GM23338 (cell line): ENCODE data around the gene ZNF366. TPM values are rescaled to one million over a fixed set of nuclear protein-coding genes. Genes with fewer than 3 reads are reported as not detected.

Source experiments
- ATAC-seq: fragments of 200-7000 bp; cut with Tn5 transposase; 3 replicates; pipeline ENCODE4 v1.9.1; 2020
- DNase-seq: peaks from one replicate; pipeline ENCODE4 v3.0.0-alpha.2; 2015; ENCODE audit warnings: low spot score
- H2AFZ ChIP-seq: fragments of 200-600 bp; sonication (generic); 2 replicates; pipeline ENCODE4 v1.8.0; 2016; ENCODE audit warnings: antibody characterized with exemption, mild to moderate bottlenecking, moderate library complexity
- H3F3A ChIP-seq: fragments of 200-600 bp; sonication (generic); replicated peaks from 2 replicates; pipeline ENCODE4 v1.8.0; 2017; ENCODE audit warnings: antibody characterized with exemption, mixed run types, low read depth
- H3K27ac ChIP-seq: fragments of 200-600 bp; sonication (generic); 2 replicates; pipeline ENCODE4 v1.6.1; 2016; ENCODE audit warnings: low read depth
- H3K27me3 ChIP-seq: fragments of 200-600 bp; sonication (generic); 2 replicates; pipeline ENCODE4 v1.8.0; 2016; ENCODE audit warnings: mild to moderate bottlenecking, mixed run types, moderate library complexity; ENCODE audit not compliant: insufficient read depth
- H3K36me3 ChIP-seq: fragments of 200-600 bp; sonication (generic); 2 replicates; pipeline ENCODE4 v1.8.0; 2016; ENCODE audit warnings: mild to moderate bottlenecking; ENCODE audit not compliant: insufficient read depth
- H3K4me1 ChIP-seq: fragments of 200-600 bp; sonication (generic); 2 replicates; pipeline ENCODE4 v1.8.0; 2016; ENCODE audit warnings: mild to moderate bottlenecking, moderate library complexity; ENCODE audit not compliant: insufficient read depth
- H3K4me2 ChIP-seq: fragments of 200-600 bp; sonication (generic); 2 replicates; pipeline ENCODE4 v1.7.1; 2017; ENCODE audit warnings: mixed run types
- H3K4me3 ChIP-seq: fragments of 200-600 bp; sonication (generic); 2 replicates; pipeline ENCODE4 v1.6.1; 2016; ENCODE audit warnings: mixed run types
- H3K79me2 ChIP-seq: fragments of 200-600 bp; sonication (generic); replicated peaks from 2 replicates; pipeline ENCODE4 v1.8.0; 2017; ENCODE audit warnings: mild to moderate bottlenecking; ENCODE audit not compliant: insufficient read depth
- H3K9me2 ChIP-seq: fragments of 200-600 bp; sonication (generic); 2 replicates; pipeline ENCODE4 v1.8.0; 2017; ENCODE audit not compliant: insufficient read depth
- H4K20me1 ChIP-seq: fragments of 200-600 bp; sonication (generic); replicated peaks from 2 replicates; pipeline ENCODE4 v1.8.0; 2017; ENCODE audit warnings: mild to moderate bottlenecking; ENCODE audit not compliant: insufficient read depth
- H3K27ac Mint-ChIP-seq: 2 replicates; pipeline ENCODE4 v1.8.0; 2020; ENCODE audit warnings: inconsistent platforms, mild to moderate bottlenecking, moderate library complexity, mixed read lengths
- H3K27me3 Mint-ChIP-seq: 3 replicates; pipeline ENCODE4 v1.8.0; 2022; ENCODE audit warnings: low read depth, mild to moderate bottlenecking, moderate library complexity, mixed read lengths, inconsistent platforms; ENCODE audit not compliant: insufficient read depth, poor library complexity
- H3K36me3 Mint-ChIP-seq: 3 replicates; pipeline ENCODE4 v1.8.0; 2021; ENCODE audit warnings: low read depth, mild to moderate bottlenecking, inconsistent platforms, moderate library complexity, mixed read lengths
- H3K4me1 Mint-ChIP-seq: 3 replicates; pipeline ENCODE4 v1.8.0; 2020; ENCODE audit warnings: mild to moderate bottlenecking, inconsistent platforms, mixed read lengths
- H3K4me3 Mint-ChIP-seq: 3 replicates; pipeline ENCODE4 v1.8.0; 2021; ENCODE audit warnings: moderate library complexity, mild to moderate bottlenecking, inconsistent platforms, mixed read lengths
- H3K9me3 Mint-ChIP-seq: 3 replicates; pipeline ENCODE4 v1.8.0; 2020; ENCODE audit warnings: moderate library complexity, mild to moderate bottlenecking, inconsistent platforms, mixed read lengths
- CREB1 ChIP-seq: fragments of 250-450 bp; sonication (Bioruptor Pico); IDR thresholded peaks from 2 replicates; pipeline ENCODE4 v1.5.0; 2020; ENCODE audit warnings: low read depth, mild to moderate bottlenecking, moderate library complexity
- CTCF ChIP-seq, 2 experiments: fragments of 200-600 bp in 1 of 2; sonication (generic) in 1 of 2; conservative IDR thresholded peaks; 2 replicates each; pipeline versions ENCODE4 v1.5.1 to v1.6.1; 2016 to 2017; ENCODE audit warnings: antibody characterized with exemption in 2 of 2, low read depth in 2 of 2, mild to moderate bottlenecking in 2 of 2, moderate library complexity in 1 of 2
- ETS1 ChIP-seq: IDR thresholded peaks from 2 replicates; pipeline ENCODE4 v1.6.1; 2016; ENCODE audit warnings: antibody characterized with exemption
- EZH2 ChIP-seq: fragments of 200-600 bp; sonication (generic); IDR thresholded peaks from one replicate; pipeline ENCODE4 v1.8.0; 2017; ENCODE audit warnings: antibody characterized with exemption, mild to moderate bottlenecking, low read depth; ENCODE audit not compliant: unreplicated experiment
- JUNB ChIP-seq: IDR thresholded peaks from one replicate; pipeline ENCODE4 v1.6.1; 2016; ENCODE audit warnings: antibody characterized with exemption; ENCODE audit not compliant: unreplicated experiment
- POLR2AphosphoS5 ChIP-seq: IDR thresholded peaks from 2 replicates; pipeline ENCODE4 v1.6.1; 2016; ENCODE audit warnings: antibody characterized with exemption, low read depth
- REST ChIP-seq: IDR thresholded peaks from one replicate; pipeline ENCODE4 v1.6.1; 2018; ENCODE audit warnings: antibody characterized with exemption; ENCODE audit not compliant: unreplicated experiment
- STAT1 ChIP-seq: IDR thresholded peaks from one replicate; pipeline ENCODE4 v1.6.1; 2016; ENCODE audit warnings: antibody characterized with exemption; ENCODE audit not compliant: unreplicated experiment
- ZNF114 ChIP-seq: fragments of 250-450 bp; sonication (Bioruptor Pico); IDR thresholded peaks from 2 replicates; pipeline ENCODE4 v1.5.0; 2020; ENCODE audit warnings: mild to moderate bottlenecking, moderate library complexity
- polyA plus RNA-seq: library from polyadenylated mRNA; unstranded; fragments of >200 nt; fragmentation: Nextera tagmentation; extraction: Ambion mirVana; gene quantifications from 2 replicates; pipeline ENCODE4 v1.2.1, GENCODE V29; 2016
- total RNA-seq: library from RNA; depleted of rRNA; stranded (reverse); fragments of >200 nt; shearing (Covaris generic); gene quantifications from 2 replicates; pipeline ENCODE4 v1.2.3, GENCODE V29; 2014

Gene ZNF366
- total and polyA plus RNA-seq, 2 experiments from 2014 or later, result not detected

GRCh38 chr5:72410688-72411295 lies 96.4 kb downstream of the ZNF366 start (continued):
- TF ChIP-seq EZH2, result no peak
- no peak for TF ChIP-seq ETS1
- no peak for TF ChIP-seq REST
- no peak for TF ChIP-seq ZNF114

GRCh38 chr5:72408603-72409002 lies 98.6 kb downstream of the ZNF366 start:
- peaks cover 3% of the 10 kb centered on the region; the same call in 1 of the 3 replicates for H3K9me3 Mint-ChIP-seq
- no peaks in the 10 kb centered on the region for H3K36me3 Mint-ChIP-seq
- H3K27me3 Mint-ChIP-seq, result no peaks in the 10 kb centered on the region
- no peak overlapping the region for H3K27ac Mint-ChIP-seq
- TF ChIP-seq REST (no peak), POLR2AphosphoS5 (no peak), JUNB (no peak), ZNF114 (no peak), CTCF (conservative IDR thresholded peaks at IDR 0.05; ENCODE audit: low read depth in 2 of 2) (no peak), CREB1 (CRISPR knock-in tag) (no peak), STAT1 (no peak)
- H3K4me1 Mint-ChIP-seq, result no peaks in the 10 kb centered on the region
- Histone ChIP-seq H4K20me1 (no peaks in the 10 kb centered on the region), H3K4me3 (no peak overlapping the region), H3K79me2 (no peaks in the 10 kb centered on the region), H3F3A (no peaks in the 10 kb centered on the region), H3K27ac (no peak overlapping the region), H3K36me3 (no peaks in the 10 kb centered on the region), H3K4me2 (no peak overlapping the region), H3K4me1 (no peaks in the 10 kb centered on the region), H3K9me2 (peaks cover 7% of the 10 kb centered on the region), H2AFZ (no peak overlapping the region), H3K27me3 (no peaks in the 10 kb centered on the region)
- ATAC-seq (no peak), DNase-seq (no peak)
- H3K4me3 Mint-ChIP-seq, result no peak overlapping the region
